K562 (cell line): ENCODE measurements around the gene RFNG. TPM values are rescaled to one million over a fixed set of nuclear protein-coding genes. Genes with fewer than 3 reads are reported as not detected.

Experiments
- ATF3 ChIP-seq, 2 experiments: fragments of 450-650 bp in 1 of 2; sonication (generic) in 1 of 2; formaldehyde crosslinking in 1 of 2; IDR thresholded peaks in 1 of 2; conservative IDR thresholded peaks in 1 of 2; 2 replicates each; pipeline versions ENCODE4 v1.6.1 to v1.8.1; 2016 to 2023; ENCODE audit warnings: mild to moderate bottlenecking in 2 of 2, moderate library complexity in 2 of 2, inconsistent platforms in 1 of 2, missing genetic modification reagents in 1 of 2
- BHLHE40 ChIP-seq: IDR thresholded peaks from 2 replicates; pipeline ENCODE4 v1.6.1; 2011; ENCODE audit warnings: low read length, improper control_type of control experiment
- FOXK1 ChIP-seq: sonication (generic); formaldehyde crosslinking; IDR thresholded peaks from 2 replicates; pipeline ENCODE4 v1.8.0; 2022; ENCODE audit warnings: missing genetic modification reagents, mild to moderate bottlenecking, borderline replicate concordance
- LEF1 ChIP-seq: fragments of 450-650 bp; IDR thresholded peaks from 2 replicates; pipeline ENCODE4 v1.6.1; 2016; ENCODE audit warnings: mild to moderate bottlenecking
- NR0B1 ChIP-seq: fragments of 450-650 bp; IDR thresholded peaks from one replicate; pipeline ENCODE4 v1.6.1; 2018; ENCODE audit warnings: mild to moderate bottlenecking, moderate library complexity; ENCODE audit not compliant: partially characterized antibody
- POLR2A ChIP-seq: fragments of 450-650 bp; conservative IDR thresholded peaks from 2 replicates; pipeline ENCODE4 v1.6.1; 2016
- POLR2AphosphoS5 ChIP-seq: IDR thresholded peaks from 2 replicates; pipeline ENCODE4 v1.6.1; 2011; ENCODE audit warnings: mild to moderate bottlenecking, low read depth, low read length, moderate library complexity; ENCODE audit not compliant: control insufficient read depth, insufficient read depth
- WHSC1 ChIP-seq: IDR thresholded peaks from one replicate; pipeline ENCODE4 v1.6.1; 2012; ENCODE audit warnings: low read length, control low read depth, inconsistent platforms
- ZFX ChIP-seq: sonication (generic); formaldehyde crosslinking; IDR thresholded peaks from 2 replicates; pipeline ENCODE4 v1.8.0; 2022; ENCODE audit warnings: mild to moderate bottlenecking, missing genetic modification reagents, moderate library complexity
- polyA plus RNA-seq, 8 experiments: library from polyadenylated mRNA; depleted of rRNA in 4 of 8; stranded (reverse) in 5 of 8; unstranded in 3 of 8; fragments of >200 nt; fragmentation: Nextera tagmentation in 2 of 8; fragmentation: Illumina TruSeq in 1 of 8; extraction: Ambion mirVana in 2 of 8; extraction: Trizol in 1 of 8; gene quantifications; 2 replicates each; pipeline versions ENCODE4 v1.2.1 to v1.2.3, GENCODE V29; 2011 to 2014; ENCODE audit warnings: inconsistent platforms in 1 of 8, missing spikeins in 1 of 8
- total RNA-seq, 7 experiments: library from RNA; depleted of rRNA in 6 of 7; stranded (reverse); fragments of >200 nt in 6 of 7; fragmentation: Illumina TruSeq in 2 of 7; extraction: Trizol in 2 of 7; gene quantifications; 2 replicates each; pipeline versions ENCODE4 v1.2.1 to v1.2.3, GENCODE V29; 2011 to 2021; ENCODE audit warnings: low replicate concordance in 1 of 7
- TF ChIP-seq, protein P1 (sequence below): IDR thresholded peaks from 2 replicates; pipeline ENCODE4 v1.6.1; 2011; ENCODE audit not compliant: insufficient read length; ENCODE audit errors: extremely low read depth
- TF ChIP-seq, protein P2 (sequence below): fragments of 450-650 bp; IDR thresholded peaks from 2 replicates; pipeline ENCODE4 v1.6.1; 2016; ENCODE audit warnings: low read depth

RFNG gene
- total and polyA plus RNA-seq, 9 of the 15 experiments (the other 6 are each of a cell fraction or from before 2014, with no cell fraction given) = 0.32 to 32.8 (median 9.5) TPM

GRCh38 chr17:82087961-82088837 lies 36.6 kb upstream of the RFNG start (continued):
- TF ChIP-seq NR0B1 (no peak), ATF3 (IDR thresholded peaks at IDR 0.05) (no peak), ATF3 (CRISPR knock-in tag; conservative IDR thresholded peaks at IDR 0.05) (no peak), WHSC1 (no peak), POLR2A (peak; percentile 41; the same call in 1 of the 2 replicates), POLR2AphosphoS5 (peak; percentile 63; the same call in 1 of the 2 replicates), LEF1 (no peak), ZFX (CRISPR knock-in tag) (no peak), BHLHE40 (no peak), FOXK1 (no peak)
- TF ChIP-seq, protein P1, sequence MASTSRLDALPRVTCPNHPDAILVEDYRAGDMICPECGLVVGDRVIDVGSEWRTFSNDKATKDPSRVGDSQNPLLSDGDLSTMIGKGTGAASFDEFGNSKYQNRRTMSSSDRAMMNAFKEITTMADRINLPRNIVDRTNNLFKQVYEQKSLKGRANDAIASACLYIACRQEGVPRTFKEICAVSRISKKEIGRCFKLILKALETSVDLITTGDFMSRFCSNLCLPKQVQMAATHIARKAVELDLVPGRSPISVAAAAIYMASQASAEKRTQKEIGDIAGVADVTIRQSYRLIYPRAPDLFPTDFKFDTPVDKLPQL = no peak
- TF ChIP-seq, protein P2, sequence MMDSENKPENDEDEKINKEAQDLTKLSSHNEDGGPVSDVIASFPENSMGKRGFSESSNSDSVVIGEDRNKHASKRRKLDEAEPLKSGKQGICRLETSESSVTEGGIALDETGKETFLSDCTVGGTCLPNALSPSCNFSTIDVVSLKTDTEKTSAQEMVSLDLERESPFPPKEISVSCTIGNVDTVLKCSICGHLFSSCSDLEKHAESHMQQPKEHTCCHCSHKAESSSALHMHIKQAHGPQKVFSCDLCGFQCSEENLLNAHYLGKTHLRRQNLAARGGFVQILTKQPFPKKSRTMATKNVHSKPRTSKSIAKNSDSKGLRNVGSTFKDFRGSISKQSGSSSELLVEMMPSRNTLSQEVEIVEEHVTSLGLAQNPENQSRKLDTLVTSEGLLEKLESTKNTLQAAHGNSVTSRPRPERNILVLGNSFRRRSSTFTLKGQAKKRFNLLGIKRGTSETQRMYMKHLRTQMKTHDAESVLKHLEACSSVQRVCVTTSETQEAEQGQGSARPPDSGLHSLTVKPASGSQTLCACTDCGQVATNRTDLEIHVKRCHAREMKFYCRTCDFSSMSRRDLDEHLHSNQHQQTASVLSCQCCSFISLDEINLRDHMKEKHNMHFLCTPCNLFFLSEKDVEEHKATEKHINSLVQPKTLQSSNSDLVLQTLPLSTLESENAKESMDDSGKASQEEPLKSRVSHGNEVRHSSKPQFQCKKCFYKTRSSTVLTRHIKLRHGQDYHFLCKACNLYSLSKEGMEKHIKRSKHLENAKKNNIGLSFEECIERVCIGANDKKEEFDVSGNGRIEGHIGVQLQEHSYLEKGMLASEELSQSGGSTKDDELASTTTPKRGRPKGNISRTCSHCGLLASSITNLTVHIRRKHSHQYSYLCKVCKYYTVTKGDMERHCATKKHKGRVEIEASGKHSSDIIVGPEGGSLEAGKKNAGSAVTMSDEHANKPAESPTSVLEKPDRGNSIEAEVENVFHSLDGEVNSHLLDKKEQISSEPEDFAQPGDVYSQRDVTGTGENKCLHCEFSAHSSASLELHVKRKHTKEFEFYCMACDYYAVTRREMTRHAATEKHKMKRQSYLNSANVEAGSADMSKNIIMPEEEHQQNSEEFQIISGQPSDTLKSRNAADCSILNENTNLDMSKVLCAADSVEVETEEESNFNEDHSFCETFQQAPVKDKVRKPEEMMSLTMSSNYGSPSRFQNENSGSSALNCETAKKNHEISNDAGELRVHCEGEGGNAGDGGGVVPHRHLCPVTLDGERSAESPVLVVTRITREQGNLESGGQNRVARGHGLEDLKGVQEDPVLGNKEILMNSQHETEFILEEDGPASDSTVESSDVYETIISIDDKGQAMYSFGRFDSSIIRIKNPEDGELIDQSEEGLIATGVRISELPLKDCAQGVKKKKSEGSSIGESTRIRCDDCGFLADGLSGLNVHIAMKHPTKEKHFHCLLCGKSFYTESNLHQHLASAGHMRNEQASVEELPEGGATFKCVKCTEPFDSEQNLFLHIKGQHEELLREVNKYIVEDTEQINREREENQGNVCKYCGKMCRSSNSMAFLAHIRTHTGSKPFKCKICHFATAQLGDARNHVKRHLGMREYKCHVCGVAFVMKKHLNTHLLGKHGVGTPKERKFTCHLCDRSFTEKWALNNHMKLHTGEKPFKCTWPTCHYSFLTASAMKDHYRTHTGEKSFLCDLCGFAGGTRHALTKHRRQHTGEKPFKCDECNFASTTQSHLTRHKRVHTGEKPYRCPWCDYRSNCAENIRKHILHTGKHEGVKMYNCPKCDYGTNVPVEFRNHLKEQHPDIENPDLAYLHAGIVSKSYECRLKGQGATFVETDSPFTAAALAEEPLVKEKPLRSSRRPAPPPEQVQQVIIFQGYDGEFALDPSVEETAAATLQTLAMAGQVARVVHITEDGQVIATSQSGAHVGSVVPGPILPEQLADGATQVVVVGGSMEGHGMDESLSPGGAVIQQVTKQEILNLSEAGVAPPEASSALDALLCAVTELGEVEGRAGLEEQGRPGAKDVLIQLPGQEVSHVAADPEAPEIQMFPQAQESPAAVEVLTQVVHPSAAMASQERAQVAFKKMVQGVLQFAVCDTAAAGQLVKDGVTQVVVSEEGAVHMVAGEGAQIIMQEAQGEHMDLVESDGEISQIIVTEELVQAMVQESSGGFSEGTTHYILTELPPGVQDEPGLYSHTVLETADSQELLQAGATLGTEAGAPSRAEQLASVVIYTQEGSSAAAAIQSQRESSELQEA = no peak
